Body of pancreas (tissue), 4 donors: ENCODE results near the gene OR4K13.

Experiments used
- POLR2A ChIP-seq, 3 donors: fragments of 450-650 bp; IDR thresholded peaks; one replicate each; pipeline ENCODE4 v1.6.1; 2016; ENCODE audit warnings: antibody characterized with exemption in 3 of 3, mild to moderate bottlenecking in 2 of 3
- TF ChIP-seq, protein P1 (sequence below), 7 experiments: fragments of 450-650 bp in 4 of 7; fragments of 200-600 bp in 3 of 7; sonication (generic) in 3 of 7; IDR thresholded peaks; one replicate each; pipeline ENCODE4 v1.5.1; 2016 to 2019; ENCODE audit warnings: antibody characterized with exemption in 7 of 7

DNA sequence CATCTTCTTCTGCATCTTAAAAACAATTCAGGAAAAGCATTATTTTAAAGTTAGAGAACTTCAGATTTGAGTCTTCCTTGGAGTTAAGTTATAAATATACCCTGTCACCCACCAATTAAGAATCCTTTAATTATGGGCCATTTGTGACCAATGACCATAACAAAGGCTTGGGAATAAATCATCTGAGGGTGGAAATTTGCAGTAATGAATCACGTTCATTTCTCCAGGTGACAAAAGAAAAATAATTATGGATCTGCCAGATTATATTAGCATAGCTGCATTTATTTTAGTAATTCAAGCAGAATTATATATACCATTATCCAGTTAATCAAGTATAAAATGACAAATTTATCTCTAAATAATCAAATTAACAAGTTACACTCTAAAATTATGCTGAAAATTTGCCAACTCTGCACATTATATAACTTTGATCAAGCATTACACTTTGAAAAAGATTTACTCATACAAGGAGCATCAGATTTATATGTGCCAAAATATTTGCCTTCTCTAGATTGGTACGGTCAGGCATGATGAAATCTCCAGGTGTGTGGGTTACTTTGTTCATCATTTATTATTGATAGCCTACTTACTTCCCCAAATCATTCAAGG lies 16.5 kb downstream of the OR4K13 start, which contains the start of gene OR4K14:
- TF ChIP-seq, protein P1, sequence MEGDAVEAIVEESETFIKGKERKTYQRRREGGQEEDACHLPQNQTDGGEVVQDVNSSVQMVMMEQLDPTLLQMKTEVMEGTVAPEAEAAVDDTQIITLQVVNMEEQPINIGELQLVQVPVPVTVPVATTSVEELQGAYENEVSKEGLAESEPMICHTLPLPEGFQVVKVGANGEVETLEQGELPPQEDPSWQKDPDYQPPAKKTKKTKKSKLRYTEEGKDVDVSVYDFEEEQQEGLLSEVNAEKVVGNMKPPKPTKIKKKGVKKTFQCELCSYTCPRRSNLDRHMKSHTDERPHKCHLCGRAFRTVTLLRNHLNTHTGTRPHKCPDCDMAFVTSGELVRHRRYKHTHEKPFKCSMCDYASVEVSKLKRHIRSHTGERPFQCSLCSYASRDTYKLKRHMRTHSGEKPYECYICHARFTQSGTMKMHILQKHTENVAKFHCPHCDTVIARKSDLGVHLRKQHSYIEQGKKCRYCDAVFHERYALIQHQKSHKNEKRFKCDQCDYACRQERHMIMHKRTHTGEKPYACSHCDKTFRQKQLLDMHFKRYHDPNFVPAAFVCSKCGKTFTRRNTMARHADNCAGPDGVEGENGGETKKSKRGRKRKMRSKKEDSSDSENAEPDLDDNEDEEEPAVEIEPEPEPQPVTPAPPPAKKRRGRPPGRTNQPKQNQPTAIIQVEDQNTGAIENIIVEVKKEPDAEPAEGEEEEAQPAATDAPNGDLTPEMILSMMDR (IDR thresholded peaks at IDR 0.05), result no peak
- TF ChIP-seq POLR2A (IDR thresholded peaks at IDR 0.05), result no peak
